Measurements from ENCODE around the gene MIGA2. TPM values are rescaled to one million over a fixed set of nuclear protein-coding genes. Genes with fewer than 3 reads are reported as not detected.

MIGA2 gene, protein sequence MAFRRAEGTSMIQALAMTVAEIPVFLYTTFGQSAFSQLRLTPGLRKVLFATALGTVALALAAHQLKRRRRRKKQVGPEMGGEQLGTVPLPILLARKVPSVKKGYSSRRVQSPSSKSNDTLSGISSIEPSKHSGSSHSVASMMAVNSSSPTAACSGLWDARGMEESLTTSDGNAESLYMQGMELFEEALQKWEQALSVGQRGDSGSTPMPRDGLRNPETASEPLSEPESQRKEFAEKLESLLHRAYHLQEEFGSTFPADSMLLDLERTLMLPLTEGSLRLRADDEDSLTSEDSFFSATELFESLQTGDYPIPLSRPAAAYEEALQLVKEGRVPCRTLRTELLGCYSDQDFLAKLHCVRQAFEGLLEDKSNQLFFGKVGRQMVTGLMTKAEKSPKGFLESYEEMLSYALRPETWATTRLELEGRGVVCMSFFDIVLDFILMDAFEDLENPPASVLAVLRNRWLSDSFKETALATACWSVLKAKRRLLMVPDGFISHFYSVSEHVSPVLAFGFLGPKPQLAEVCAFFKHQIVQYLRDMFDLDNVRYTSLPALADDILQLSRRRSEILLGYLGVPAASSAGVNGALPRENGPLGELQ
- total RNA-seq (71.6 and 78.1 TPM in 2 replicates), polyA plus RNA-seq (62.1 and 85.3 TPM in 2 replicates), polyA minus RNA-seq (26.9 and 41.1 TPM in 2 replicates)
- 24.8 TPM for total RNA-seq (2013)

DNA sequence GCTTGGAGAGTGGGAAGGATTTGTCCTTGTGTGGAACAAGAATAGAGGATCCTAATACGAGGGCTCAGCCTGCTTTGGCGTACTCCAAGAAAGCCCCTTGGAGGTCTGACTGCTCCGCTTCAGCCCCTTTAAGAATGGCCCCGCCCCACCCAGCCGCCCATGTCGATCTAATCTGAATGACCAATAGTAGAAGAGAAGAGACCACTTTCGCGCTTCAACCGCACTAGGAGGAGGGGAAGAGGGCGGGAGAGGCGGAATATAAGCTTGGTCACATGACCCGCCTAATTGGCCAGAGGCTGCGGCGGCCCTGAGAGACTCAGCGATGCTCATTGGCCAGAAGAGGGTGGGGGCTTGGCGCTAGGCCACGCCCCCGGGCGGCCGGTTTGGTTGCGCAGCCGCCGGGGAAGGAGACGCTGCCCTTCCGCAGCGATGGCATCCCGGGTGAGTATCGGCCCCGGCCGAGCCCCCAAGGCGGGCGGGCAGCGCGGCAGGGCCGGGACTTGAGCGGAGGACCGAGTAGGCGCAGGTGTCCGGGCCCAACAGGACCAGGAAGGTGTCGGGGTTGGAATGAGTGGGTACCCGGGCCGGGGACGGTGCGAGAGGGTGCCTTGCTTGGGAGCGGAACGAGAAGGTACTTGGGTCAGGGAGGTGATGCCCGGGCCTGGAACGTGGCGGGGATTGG lies at the start of gene MIGA2:
Gene MIGA2, plus strand, starts transcription at position 386 of the 682 bp plus-strand sequence. CDS start 3,969 bp downstream, outside the sequence.
- CTCF ChIA-PET, result interaction anchor here (0.5 to 1.0 kb wide), 2 partner anchors 42 to 885 kb away, joined by 3 to 4 read pairs; no protein-coding TSS in a partner anchor
- intact Hi-C loops (cut with micrococcal nuclease), result loop anchor here (1.0 to 2.0 kb wide), 5 partner anchors 8 to 908 kb away; partner anchors contain the start of genes NTMT1, PTPA and SH3GLB2

More for the DNA sequence above, at the start of gene MIGA2:
- H3K4me3 Mint-ChIP-seq, result peak within 1 kb of the TSS; percentile 97
- H3K27ac ChIP-seq (ENCODE audit: low read length in 2 of 2), result peak within 1 kb of the TSS; percentile 9 to 82
- H3K4me1 ChIP-seq (ENCODE audit: control insufficient read depth in 2 of 2, insufficient read depth in 2 of 2, low read length in 2 of 2), result peaks cover 19 to 25% of the 10 kb centered on the region in 2 donors
- peaks cover 34% of the 10 kb centered on the region for H3K4me1 Mint-ChIP-seq
- POLR2A ChIA-PET, result interaction anchor here (0.6 to 2.8 kb wide), 5 partner anchors 9 to 484 kb away, joined by 3 to 13 read pairs (median 4); partner anchors contain the start of genes DOLPP1 and SH3GLB2
- under 1% methylated on average over 49 of the region's 49 CpGs for WGBS (ENCODE audit: insufficient coverage)
- ATAC-seq (ENCODE audit: low read depth), result peak; percentile 99
- no peaks in the 10 kb centered on the region for H3K27me3 Mint-ChIP-seq
- H3K9me3 ChIP-seq (ENCODE audit: control extremely low read depth in 1 of 3, control insufficient read depth in 2 of 3, insufficient read depth in 1 of 3, low read length in 2 of 3), result no peaks in the 10 kb centered on the region
- peak within 1 kb of the TSS; percentile 93 for H3K9ac ChIP-seq (ENCODE audit: low read length)
- H3K27ac Mint-ChIP-seq, result peak within 1 kb of the TSS; percentile 85
- TF ChIP-seq, protein P1, sequence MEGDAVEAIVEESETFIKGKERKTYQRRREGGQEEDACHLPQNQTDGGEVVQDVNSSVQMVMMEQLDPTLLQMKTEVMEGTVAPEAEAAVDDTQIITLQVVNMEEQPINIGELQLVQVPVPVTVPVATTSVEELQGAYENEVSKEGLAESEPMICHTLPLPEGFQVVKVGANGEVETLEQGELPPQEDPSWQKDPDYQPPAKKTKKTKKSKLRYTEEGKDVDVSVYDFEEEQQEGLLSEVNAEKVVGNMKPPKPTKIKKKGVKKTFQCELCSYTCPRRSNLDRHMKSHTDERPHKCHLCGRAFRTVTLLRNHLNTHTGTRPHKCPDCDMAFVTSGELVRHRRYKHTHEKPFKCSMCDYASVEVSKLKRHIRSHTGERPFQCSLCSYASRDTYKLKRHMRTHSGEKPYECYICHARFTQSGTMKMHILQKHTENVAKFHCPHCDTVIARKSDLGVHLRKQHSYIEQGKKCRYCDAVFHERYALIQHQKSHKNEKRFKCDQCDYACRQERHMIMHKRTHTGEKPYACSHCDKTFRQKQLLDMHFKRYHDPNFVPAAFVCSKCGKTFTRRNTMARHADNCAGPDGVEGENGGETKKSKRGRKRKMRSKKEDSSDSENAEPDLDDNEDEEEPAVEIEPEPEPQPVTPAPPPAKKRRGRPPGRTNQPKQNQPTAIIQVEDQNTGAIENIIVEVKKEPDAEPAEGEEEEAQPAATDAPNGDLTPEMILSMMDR (IDR thresholded peaks at IDR 0.05), result no peak
- TF ChIP-seq EZH2 (IDR thresholded peaks at IDR 0.05; ENCODE audit: borderline replicate concordance, insufficient read depth, low read depth, low read length, poor library complexity, severe bottlenecking), result no peak
- peak; percentile 98 for DNase-seq
- H2AFZ ChIP-seq (ENCODE audit: insufficient read depth, low read depth, low read length, poor library complexity, severe bottlenecking), result peak within 1 kb of the TSS; percentile 97
- peaks cover 44% of the 10 kb centered on the region for H3K79me2 ChIP-seq (ENCODE audit: control insufficient read depth, insufficient read depth, low read length)
- H3K27me3 ChIP-seq (replicated peaks in 1 of 4; ENCODE audit: control extremely low read depth in 1 of 4, control insufficient read depth in 3 of 4, insufficient read depth in 4 of 4, low read length in 3 of 4), result no peaks in the 10 kb centered on the region
- no peaks in the 10 kb centered on the region for H3K9me3 Mint-ChIP-seq (ENCODE audit: insufficient read depth)
- peak within 1 kb of the TSS; percentile 92 for H3K4me2 ChIP-seq (replicated peaks; ENCODE audit: low read depth, low read length, poor library complexity, severe bottlenecking)
- H3K4me3 ChIP-seq (ENCODE audit: control extremely low read depth in 1 of 5, extremely low read depth in 1 of 5, insufficient read depth in 1 of 5, low read depth in 2 of 5, low read length in 4 of 5), result peak within 1 kb of the TSS; percentile 51 to 98 (median 91)
- H4K20me1 ChIP-seq (ENCODE audit: control insufficient read depth, insufficient read depth, low read length, poor library complexity, severe bottlenecking), result peaks cover 29% of the 10 kb centered on the region
- H3K36me3 ChIP-seq (replicated peaks in 1 of 2; ENCODE audit: control extremely low read depth in 1 of 2, control insufficient read depth in 1 of 2, extremely low read depth in 1 of 2, insufficient read depth in 2 of 2, low read length in 1 of 2), result peaks cover 0 to under 1% of the 10 kb centered on the region in 2 experiments

All from B cell (primary cell).